ENCODE data around the gene TMX1.
A peak's percentile ranks its signal among the peaks of the same experiment; 100 is the strongest.

The TMX1 gene

DNA sequence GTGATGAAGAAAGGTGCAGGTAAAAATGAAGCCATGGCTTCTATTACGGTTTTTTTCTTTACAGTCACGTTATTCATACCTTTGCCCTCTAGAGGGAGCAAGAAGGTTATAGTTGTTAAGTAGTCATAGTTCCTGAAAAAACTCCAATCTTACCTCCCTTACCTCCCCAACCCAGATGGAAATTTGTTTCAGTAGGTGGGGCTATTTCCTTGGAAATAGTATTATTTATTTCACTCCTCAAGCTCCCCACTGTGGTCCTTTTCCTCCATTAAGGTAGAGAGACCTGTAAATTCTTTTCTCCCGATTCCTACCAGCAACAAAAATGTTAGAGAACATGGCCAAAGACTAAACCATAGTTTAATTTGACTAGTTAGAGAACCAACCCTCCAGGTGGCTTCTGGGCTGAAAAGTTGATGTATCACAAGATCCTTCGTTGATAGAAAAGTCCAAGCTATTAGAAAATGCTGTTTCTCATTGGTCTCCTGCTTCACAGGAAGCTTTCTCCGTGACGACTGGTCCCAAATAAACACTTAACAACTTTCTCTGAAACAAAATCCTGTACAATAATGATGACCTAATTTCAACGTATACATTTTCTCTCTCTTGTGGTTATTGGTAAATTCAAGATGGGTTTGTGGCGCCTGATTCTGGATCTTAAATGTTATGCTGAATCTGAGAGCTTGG is 43.5 kb downstream of the TMX1 start:
- Histone ChIP-seq H2BK15ac (ENCODE audit: low read length) (no peak overlapping the region), H3K27me3 (ENCODE audit: control insufficient read depth in 3 of 3, insufficient read depth in 3 of 3, low read depth in 1 of 3, low read length in 3 of 3) (no peaks in the 10 kb centered on the region), H3K14ac (ENCODE audit: low read length) (no peak overlapping the region), H2BK12ac (ENCODE audit: low read length) (no peak overlapping the region), H3K23ac (ENCODE audit: low read depth, low read length, poor library complexity) (no peak overlapping the region), H2BK120ac (ENCODE audit: low read depth, low read length) (no peak overlapping the region), H3K18ac (ENCODE audit: low read length) (no peak overlapping the region), H3K36me3 (replicated peaks in 1 of 2; ENCODE audit: control insufficient read depth in 2 of 2, insufficient read depth in 2 of 2, low read length in 2 of 2) (no peaks in the 10 kb centered on the region), H3K4me2 (ENCODE audit: insufficient read depth, low read length, poor library complexity, severe bottlenecking) (no peak overlapping the region), H3K4me3 (ENCODE audit: low read length in 2 of 2) (no peak overlapping the region), H3K9ac (ENCODE audit: low read depth, low read length, poor library complexity) (no peak overlapping the region), H3K9me3 (replicated peaks in 1 of 2; ENCODE audit: control insufficient read depth in 2 of 2, insufficient read depth in 1 of 2, low read depth in 1 of 2, low read length in 2 of 2) (no peaks in the 10 kb centered on the region), H2AFZ (ENCODE audit: low read length) (no peak overlapping the region), H3K27ac (replicated peaks; ENCODE audit: low read length) (no peak overlapping the region), H2BK5ac (ENCODE audit: low read length) (no peak overlapping the region), H3K4ac (ENCODE audit: low read length) (no peak overlapping the region), H4K91ac (ENCODE audit: low read depth, low read length, poor library complexity) (no peak overlapping the region), H3K4me1 (ENCODE audit: control insufficient read depth in 2 of 2, insufficient read depth in 1 of 2, low read depth in 1 of 2, low read length in 2 of 2) (no peaks in the 10 kb centered on the region), H3K79me1 (ENCODE audit: low read depth, low read length) (no peaks in the 10 kb centered on the region), H2AK5ac (ENCODE audit: low read depth, low read length) (no peak overlapping the region), H4K8ac (ENCODE audit: low read depth, low read length) (no peak overlapping the region)
- DNase-seq (ENCODE audit: low spot score) = peak; percentile 60
- no CpG with 5 or more reads among the region's 8 CpGs for WGBS, 2 donors (ENCODE audit: extremely low coverage in 2 of 2, insufficient read length in 2 of 2, insufficient replicate concordance in 1 of 2)

GRCh38 chr14:51284241-51284640 is 44.2 kb downstream of the TMX1 start:
- no peak for DNase-seq (ENCODE audit: low spot score)
- H3K4me1 ChIP-seq (ENCODE audit: control insufficient read depth in 2 of 2, insufficient read depth in 1 of 2, low read depth in 1 of 2, low read length in 2 of 2) = no peaks in the 10 kb centered on the region
- no peak overlapping the region for H4K8ac ChIP-seq (ENCODE audit: low read depth, low read length)
- H4K91ac ChIP-seq (ENCODE audit: low read depth, low read length, poor library complexity) = no peak overlapping the region
- H2BK5ac ChIP-seq (ENCODE audit: low read length) = no peak overlapping the region
- no peak overlapping the region for H2AFZ ChIP-seq (ENCODE audit: low read length)
- H2BK120ac ChIP-seq (ENCODE audit: low read depth, low read length) = no peak overlapping the region
- no peak overlapping the region for H3K4me3 ChIP-seq (ENCODE audit: low read length in 2 of 2)
- H3K27ac ChIP-seq (replicated peaks; ENCODE audit: low read length) = no peak overlapping the region
- no peak overlapping the region for H3K23ac ChIP-seq (ENCODE audit: low read depth, low read length, poor library complexity)
- H3K9ac ChIP-seq (ENCODE audit: low read depth, low read length, poor library complexity) = no peak overlapping the region
- no peaks in the 10 kb centered on the region for H3K9me3 ChIP-seq (replicated peaks in 1 of 2; ENCODE audit: control insufficient read depth in 2 of 2, insufficient read depth in 1 of 2, low read depth in 1 of 2, low read length in 2 of 2)
- no peak overlapping the region for H3K14ac ChIP-seq (ENCODE audit: low read length)
- no peak overlapping the region for H3K18ac ChIP-seq (ENCODE audit: low read length)
- H3K36me3 ChIP-seq (replicated peaks in 1 of 2; ENCODE audit: control insufficient read depth in 2 of 2, insufficient read depth in 2 of 2, low read length in 2 of 2) = no peaks in the 10 kb centered on the region
- H3K79me1 ChIP-seq (ENCODE audit: low read depth, low read length) = no peaks in the 10 kb centered on the region
- H3K4ac ChIP-seq (ENCODE audit: low read length) = no peak overlapping the region
- H2BK12ac ChIP-seq (ENCODE audit: low read length) = no peak overlapping the region
- H2AK5ac ChIP-seq (ENCODE audit: low read depth, low read length) = no peak overlapping the region
- H2BK15ac ChIP-seq (ENCODE audit: low read length) = no peak overlapping the region
- no peaks in the 10 kb centered on the region for H3K27me3 ChIP-seq (ENCODE audit: control insufficient read depth in 3 of 3, insufficient read depth in 3 of 3, low read depth in 1 of 3, low read length in 3 of 3)
- no peak overlapping the region for H3K4me2 ChIP-seq (ENCODE audit: insufficient read depth, low read length, poor library complexity, severe bottlenecking)

- Histone ChIP-seq H2BK15ac (ENCODE audit: low read length) (no peak overlapping the region), H3K36me3 (replicated peaks in 1 of 2; ENCODE audit: control insufficient read depth in 2 of 2, insufficient read depth in 2 of 2, low read length in 2 of 2) (no peaks in the 10 kb centered on the region), H3K23ac (ENCODE audit: low read depth, low read length, poor library complexity) (no peak overlapping the region), H3K79me1 (ENCODE audit: low read depth, low read length) (no peaks in the 10 kb centered on the region), H3K4me2 (ENCODE audit: insufficient read depth, low read length, poor library complexity, severe bottlenecking) (no peak overlapping the region), H2BK5ac (ENCODE audit: low read length) (no peak overlapping the region), H2AK5ac (ENCODE audit: low read depth, low read length) (no peak overlapping the region), H3K9ac (ENCODE audit: low read depth, low read length, poor library complexity) (no peak overlapping the region), H2BK120ac (ENCODE audit: low read depth, low read length) (no peak overlapping the region), H3K27ac (replicated peaks; ENCODE audit: low read length) (no peak overlapping the region), H2AFZ (ENCODE audit: low read length) (no peak overlapping the region), H3K4ac (ENCODE audit: low read length) (no peak overlapping the region), H3K14ac (ENCODE audit: low read length) (no peak overlapping the region), H3K27me3 (ENCODE audit: control insufficient read depth in 3 of 3, insufficient read depth in 3 of 3, low read depth in 1 of 3, low read length in 3 of 3) (no peaks in the 10 kb centered on the region), H4K91ac (ENCODE audit: low read depth, low read length, poor library complexity) (no peak overlapping the region), H3K4me3 (ENCODE audit: low read length in 2 of 2) (no peak overlapping the region), H3K4me1 (ENCODE audit: control insufficient read depth in 2 of 2, insufficient read depth in 1 of 2, low read depth in 1 of 2, low read length in 2 of 2) (no peaks in the 10 kb centered on the region), H2BK12ac (ENCODE audit: low read length) (no peak overlapping the region), H4K8ac (ENCODE audit: low read depth, low read length) (no peak overlapping the region), H3K9me3 (replicated peaks in 1 of 2; ENCODE audit: control insufficient read depth in 2 of 2, insufficient read depth in 1 of 2, low read depth in 1 of 2, low read length in 2 of 2) (no peaks in the 10 kb centered on the region), H3K18ac (ENCODE audit: low read length) (no peak overlapping the region)
- DNase-seq (ENCODE audit: low spot score) = no peak
- no CpG with 5 or more reads among the region's 1 CpG for WGBS, 2 donors (ENCODE audit: extremely low coverage in 2 of 2, insufficient read length in 2 of 2, insufficient replicate concordance in 1 of 2)
These were observed 45.1 kb downstream of the TMX1 start for GRCh38 chr14:51285120-51285519.

GRCh38 chr14:51289169-51289568 is 49.1 kb downstream of the TMX1 start:
- Histone ChIP-seq H3K4me2 (ENCODE audit: insufficient read depth, low read length, poor library complexity, severe bottlenecking) (no peak overlapping the region), H2BK5ac (ENCODE audit: low read length) (no peak overlapping the region), H3K9me3 (replicated peaks in 1 of 2; ENCODE audit: control insufficient read depth in 2 of 2, insufficient read depth in 1 of 2, low read depth in 1 of 2, low read length in 2 of 2) (no peaks in the 10 kb centered on the region), H2BK120ac (ENCODE audit: low read depth, low read length) (no peak overlapping the region), H3K27ac (replicated peaks; ENCODE audit: low read length) (no peak overlapping the region), H3K9ac (ENCODE audit: low read depth, low read length, poor library complexity) (no peak overlapping the region), H3K36me3 (replicated peaks in 1 of 2; ENCODE audit: control insufficient read depth in 2 of 2, insufficient read depth in 2 of 2, low read length in 2 of 2) (no peaks in the 10 kb centered on the region), H2BK15ac (ENCODE audit: low read length) (no peak overlapping the region), H2AK5ac (ENCODE audit: low read depth, low read length) (no peak overlapping the region), H3K23ac (ENCODE audit: low read depth, low read length, poor library complexity) (no peak overlapping the region), H2BK12ac (ENCODE audit: low read length) (no peak overlapping the region), H3K27me3 (ENCODE audit: control insufficient read depth in 3 of 3, insufficient read depth in 3 of 3, low read depth in 1 of 3, low read length in 3 of 3) (no peaks in the 10 kb centered on the region), H4K8ac (ENCODE audit: low read depth, low read length) (no peak overlapping the region), H3K14ac (ENCODE audit: low read length) (no peak overlapping the region), H4K91ac (ENCODE audit: low read depth, low read length, poor library complexity) (no peak overlapping the region), H3K4me1 (ENCODE audit: control insufficient read depth in 2 of 2, insufficient read depth in 1 of 2, low read depth in 1 of 2, low read length in 2 of 2) (no peaks in the 10 kb centered on the region), H3K4me3 (ENCODE audit: low read length in 2 of 2) (no peak overlapping the region), H3K4ac (ENCODE audit: low read length) (no peak overlapping the region), H3K79me1 (ENCODE audit: low read depth, low read length) (no peaks in the 10 kb centered on the region), H2AFZ (ENCODE audit: low read length) (no peak overlapping the region), H3K18ac (ENCODE audit: low read length) (no peak overlapping the region)
- DNase-seq (ENCODE audit: low spot score) = no peak

Data from neuronal stem cell (in vitro differentiated cells).